Trophoblast cell (in vitro differentiated cells and primary cell): Measurements from ENCODE around the gene MEN1.

Experiments used
- DNase-seq, 2 donors: peaks; one replicate each; pipeline ENCODE4 v3.0.0-alpha.2; 2016
- H2AFZ ChIP-seq: 2 replicates; pipeline ENCODE4 v1.6.1; 2013; ENCODE audit warnings: low read length, moderate library complexity, mild to moderate bottlenecking; ENCODE audit not compliant: insufficient read depth, poor library complexity
- H2AK5ac ChIP-seq: 2 replicates; pipeline ENCODE4 v1.6.1; 2013; ENCODE audit warnings: mild to moderate bottlenecking, low read length
- H2BK120ac ChIP-seq: 2 replicates; pipeline ENCODE4 v1.6.1; 2013; ENCODE audit warnings: low read length, mild to moderate bottlenecking, moderate library complexity; ENCODE audit not compliant: insufficient read depth, poor library complexity
- H2BK12ac ChIP-seq: 2 replicates; pipeline ENCODE4 v1.6.1; 2013; ENCODE audit warnings: mild to moderate bottlenecking, low read length, moderate library complexity
- H2BK5ac ChIP-seq: 2 replicates; pipeline ENCODE4 v1.6.1; 2013; ENCODE audit warnings: low read length, low read depth, moderate library complexity, mild to moderate bottlenecking; ENCODE audit not compliant: poor library complexity
- H3K14ac ChIP-seq: 2 replicates; pipeline ENCODE4 v1.6.1; 2013; ENCODE audit warnings: mild to moderate bottlenecking, low read length
- H3K18ac ChIP-seq: 2 replicates; pipeline ENCODE4 v1.6.1; 2013; ENCODE audit warnings: mild to moderate bottlenecking, low read length
- H3K23ac ChIP-seq: 2 replicates; pipeline ENCODE4 v1.6.1; 2013; ENCODE audit warnings: low read length
- H3K27ac ChIP-seq: 2 replicates; pipeline ENCODE4 v1.5.1; 2013; ENCODE audit warnings: low read depth, mild to moderate bottlenecking, inconsistent platforms, low read length, moderate library complexity
- H3K27me3 ChIP-seq: 2 replicates; pipeline ENCODE4 v1.6.1; 2013; ENCODE audit warnings: inconsistent platforms, mild to moderate bottlenecking, low read length, moderate library complexity; ENCODE audit not compliant: insufficient read depth
- H3K36me3 ChIP-seq, 2 experiments: 1 replicate in 1 of 2; 2 replicates in 1 of 2; pipeline ENCODE4 v1.6.1; 2013; ENCODE audit warnings: low read length in 2 of 2, mild to moderate bottlenecking in 2 of 2, moderate library complexity in 1 of 2; ENCODE audit not compliant: insufficient read depth in 2 of 2, control insufficient read depth in 1 of 2
- H3K4ac ChIP-seq: 2 replicates; pipeline ENCODE4 v1.6.1; 2013; ENCODE audit warnings: low read depth, mild to moderate bottlenecking, low read length, moderate library complexity
- H3K4me1 ChIP-seq, 2 experiments: 1 replicate in 1 of 2; 2 replicates in 1 of 2; pipeline ENCODE4 v1.6.1; 2013; ENCODE audit warnings: low read length in 2 of 2, mild to moderate bottlenecking in 2 of 2, moderate library complexity in 1 of 2; ENCODE audit not compliant: insufficient read depth in 2 of 2, control insufficient read depth in 1 of 2
- H3K4me2 ChIP-seq: 2 replicates; pipeline ENCODE4 v1.6.1; 2013; ENCODE audit warnings: inconsistent platforms, mild to moderate bottlenecking, low read length, moderate library complexity
- H3K4me3 ChIP-seq: 2 replicates; pipeline ENCODE4 v1.5.1; 2013; ENCODE audit warnings: mild to moderate bottlenecking, low read depth, low read length, inconsistent platforms
- H3K79me1 ChIP-seq: one replicate; pipeline ENCODE4 v1.6.1; 2013; ENCODE audit warnings: low read length
- H3K79me2 ChIP-seq: 2 replicates; pipeline ENCODE4 v1.6.1; 2013; ENCODE audit warnings: low read length, mild to moderate bottlenecking; ENCODE audit not compliant: control insufficient read depth, insufficient read depth, poor library complexity
- H3K9ac ChIP-seq: 2 replicates; pipeline ENCODE4 v1.6.1; 2013; ENCODE audit warnings: mild to moderate bottlenecking, low read length
- H3K9me3 ChIP-seq: 2 replicates; pipeline ENCODE4 v1.6.1; 2013; ENCODE audit warnings: low read depth, mild to moderate bottlenecking, control low read depth, inconsistent platforms, low read length; ENCODE audit not compliant: insufficient read depth
- H4K12ac ChIP-seq: 2 replicates; pipeline ENCODE4 v1.6.1; 2013; ENCODE audit warnings: low read depth, mild to moderate bottlenecking, low read length, moderate library complexity
- H4K8ac ChIP-seq: 2 replicates; pipeline ENCODE4 v1.6.1; 2013; ENCODE audit warnings: low read depth, mild to moderate bottlenecking, low read length, moderate library complexity
- H4K91ac ChIP-seq: one replicate; pipeline ENCODE4 v1.6.1; 2013; ENCODE audit warnings: low read depth, mild to moderate bottlenecking, low read length, moderate library complexity
- WGBS: extraction: QIAGEN DNeasy Blood & Tissue Kit; methylation state at CpG from one replicate; pipeline ENCODE4 v1.1.7; 2013; ENCODE audit warnings: missing lambda C conversion rate; ENCODE audit not compliant: insufficient read length, insufficient coverage; ENCODE audit errors: extremely low coverage; 5-methylcytosine and 5-hydroxymethylcytosine counted together

The MEN1 gene

DNA sequence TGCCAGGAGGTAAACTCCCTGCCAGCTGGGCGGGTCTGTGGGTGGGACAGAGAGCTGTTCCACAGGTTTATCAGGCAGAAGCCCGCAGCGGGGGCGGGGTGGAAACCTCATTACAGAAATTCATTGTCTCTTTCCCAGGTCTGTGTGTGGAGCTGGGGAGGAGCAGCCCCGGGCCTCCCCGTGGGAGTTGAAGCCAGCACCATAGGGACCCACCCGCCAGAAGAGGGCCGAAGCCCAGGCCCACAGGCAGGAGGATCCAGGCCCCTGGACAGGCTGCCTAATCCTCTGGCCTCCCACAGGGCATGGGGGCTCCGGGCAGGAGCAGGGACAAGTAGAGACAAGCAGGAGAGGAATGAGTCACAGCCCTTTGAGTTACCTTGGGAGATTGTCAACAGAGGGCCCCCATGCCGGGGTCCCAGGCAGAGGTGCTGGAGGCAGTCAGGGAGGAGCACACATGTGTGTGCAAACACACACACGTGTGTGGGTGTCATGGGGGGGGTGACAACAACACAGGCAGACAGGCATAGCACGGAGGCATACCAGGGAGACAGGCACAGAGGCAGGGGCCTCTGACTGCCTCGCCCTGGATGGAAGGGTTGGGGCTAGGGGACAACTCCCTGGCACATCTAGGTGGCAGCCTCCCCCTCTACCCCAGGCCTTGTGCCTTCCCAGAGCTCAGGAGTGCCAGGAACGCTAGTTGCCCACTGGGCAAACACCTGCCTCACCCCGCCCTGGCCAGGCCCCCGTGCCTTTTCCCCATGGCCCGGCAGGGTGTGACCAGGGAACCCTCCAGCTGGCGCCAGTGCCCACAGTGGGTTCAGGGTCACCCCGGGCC is 32.7 kb upstream of the MEN1 start:
- Histone ChIP-seq H3K27ac (peak overlapping the region; percentile 98), H4K8ac (peak overlapping the region; percentile 98), H3K36me3 (peaks cover 28% of the 10 kb centered on the region in 2 experiments), H3K27me3 (no peaks in the 10 kb centered on the region), H3K9me3 (peaks cover 6% of the 10 kb centered on the region), H3K79me2 (peaks cover 21% of the 10 kb centered on the region), H2BK5ac (peak overlapping the region; percentile 99), H2BK120ac (peak overlapping the region; percentile 98), H3K4me3 (peak overlapping the region; percentile 85), H3K18ac (peak overlapping the region; percentile 98), H3K4me2 (peak overlapping the region; percentile 70), H3K4ac (peak overlapping the region; percentile 96), H3K23ac (no peak overlapping the region), H4K91ac (peak overlapping the region; percentile 88), H3K14ac (peak overlapping the region; percentile 98), H2AFZ (peak overlapping the region; percentile 53), H2BK12ac (peak overlapping the region; percentile 95), H4K12ac (peak overlapping the region; percentile 88), H2AK5ac (peak overlapping the region; percentile 97), H3K4me1 (peaks cover 18 to 28% of the 10 kb centered on the region in 2 experiments), H3K9ac (peak overlapping the region; percentile 22), H3K79me1 (peaks cover 38% of the 10 kb centered on the region)
- peak; percentile 90 to 94 for DNase-seq
- no CpG with 5 or more reads among the region's 19 CpGs for WGBS

- H3K4me3 ChIP-seq: no peak overlapping the region
- H3K36me3 ChIP-seq: peaks cover 34 to 35% of the 10 kb centered on the region in 2 experiments
- peaks cover 38% of the 10 kb centered on the region for H3K79me1 ChIP-seq
- H3K23ac ChIP-seq: no peak overlapping the region
- H3K14ac ChIP-seq: peak overlapping the region; percentile 98
- H2AK5ac ChIP-seq: peak overlapping the region; percentile 97
- peak overlapping the region; percentile 99 for H2BK5ac ChIP-seq
- peak overlapping the region; percentile 96 for H3K4ac ChIP-seq
- peak; percentile 93 for DNase-seq
- peak overlapping the region; percentile 86 for H2BK12ac ChIP-seq
- WGBS: no CpG with 5 or more reads among the region's 6 CpGs
- peak overlapping the region; percentile 98 for H3K27ac ChIP-seq
- H4K8ac ChIP-seq: peak overlapping the region; percentile 98
- H2BK120ac ChIP-seq: peak overlapping the region; percentile 98
- peak overlapping the region; percentile 70 for H3K4me2 ChIP-seq
- H4K12ac ChIP-seq: peak overlapping the region; percentile 88
- H3K27me3 ChIP-seq: no peaks in the 10 kb centered on the region
- no peak overlapping the region for H3K9ac ChIP-seq
- peaks cover 6% of the 10 kb centered on the region for H3K9me3 ChIP-seq
- H2AFZ ChIP-seq: peak overlapping the region; percentile 53
- peaks cover 18 to 28% of the 10 kb centered on the region in 2 experiments for H3K4me1 ChIP-seq
- H3K18ac ChIP-seq: peak overlapping the region; percentile 98
- peaks cover 21% of the 10 kb centered on the region for H3K79me2 ChIP-seq
- H4K91ac ChIP-seq: peak overlapping the region; percentile 88
Measured at GRCh38 chr11:64842366-64842759, 32.0 kb upstream of the MEN1 start.

GRCh38 chr11:64841592-64842365 is 31.4 kb upstream of the MEN1 start:
- H3K9ac ChIP-seq: peak overlapping the region; percentile 39
- H3K79me2 ChIP-seq: peaks cover 21% of the 10 kb centered on the region
- peak overlapping the region; percentile 99 for H2BK5ac ChIP-seq
- no peaks in the 10 kb centered on the region for H3K27me3 ChIP-seq
- peak overlapping the region; percentile 88 for H4K91ac ChIP-seq
- H3K27ac ChIP-seq: peak overlapping the region; percentile 98
- peak overlapping the region; percentile 98 for H3K18ac ChIP-seq
- H4K12ac ChIP-seq: peak overlapping the region; percentile 88
- H2BK120ac ChIP-seq: peak overlapping the region; percentile 98
- H2BK12ac ChIP-seq: peak overlapping the region; percentile 86
- peaks cover 36% of the 10 kb centered on the region for H3K79me1 ChIP-seq
- peak overlapping the region; percentile 98 for H3K14ac ChIP-seq
- WGBS: no CpG with 5 or more reads among the region's 15 CpGs
- H2AFZ ChIP-seq: peak overlapping the region; percentile 53
- peaks cover 6% of the 10 kb centered on the region for H3K9me3 ChIP-seq
- DNase-seq: peak; percentile 70 to 72
- H3K4me3 ChIP-seq: no peak overlapping the region
- peak overlapping the region; percentile 70 for H3K4me2 ChIP-seq
- peak overlapping the region; percentile 97 for H2AK5ac ChIP-seq
- H3K36me3 ChIP-seq: peaks cover 40% of the 10 kb centered on the region in 2 experiments
- H3K23ac ChIP-seq: no peak overlapping the region
- H4K8ac ChIP-seq: peak overlapping the region; percentile 98
- peaks cover 18 to 28% of the 10 kb centered on the region in 2 experiments for H3K4me1 ChIP-seq
- H3K4ac ChIP-seq: peak overlapping the region; percentile 96
